ENCODE measurements around the gene YRDC.

GRCh38 chr1:37776946-37777516 is 31.0 kb downstream of the YRDC start:
- TF ChIP-seq CTCF (IDR thresholded peaks at IDR 0.05), result no peak
- TF ChIP-seq POLR2A (IDR thresholded peaks at IDR 0.05), result no peak

Measured in lower leg skin (tissue), 3 donors.